ENCODE measurements around the gene RNF148. TPM values are rescaled to one million over a fixed set of nuclear protein-coding genes. Genes with fewer than 3 reads are reported as not detected.

Gene RNF148
- total and polyA plus RNA-seq, 2 of the 8 experiments (the other 6 are each of a cell fraction or from before 2014, with no cell fraction given): 0.27 to 0.45 TPM

DNA sequence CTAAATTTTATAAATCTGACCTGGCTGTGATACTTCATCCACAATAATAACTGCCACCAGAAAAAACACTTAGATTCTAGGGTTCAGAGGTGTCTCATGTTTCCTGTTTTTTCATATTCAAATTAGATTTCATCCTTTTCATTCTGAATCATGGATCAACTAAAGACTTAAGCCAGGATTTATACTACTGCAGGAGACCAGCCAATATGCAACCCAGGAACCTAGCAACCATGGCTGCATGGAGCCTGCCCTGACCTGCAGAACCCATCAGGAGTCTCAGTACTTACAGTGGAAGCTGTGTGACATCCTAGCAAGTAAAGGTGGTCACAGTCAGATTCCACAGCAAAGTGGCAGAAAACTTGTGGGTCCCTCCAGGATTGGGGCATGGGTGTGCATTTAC, 40.5 kb upstream of the RNF148 start (continued):
- TF ChIP-seq POLR2A (IDR thresholded peaks at IDR 0.05; ENCODE audit: control extremely low read depth in 1 of 2, low read depth in 2 of 2, low read length in 2 of 2): no peak
- TF ChIP-seq NANOG (IDR thresholded peaks at IDR 0.05; ENCODE audit: insufficient read depth, low read depth, low read length, poor library complexity, severe bottlenecking): no peak
- no peak for TF ChIP-seq BCL11A (IDR thresholded peaks at IDR 0.05; ENCODE audit: low read depth in 2 of 2, low read length in 2 of 2)
- TF ChIP-seq, protein P1, sequence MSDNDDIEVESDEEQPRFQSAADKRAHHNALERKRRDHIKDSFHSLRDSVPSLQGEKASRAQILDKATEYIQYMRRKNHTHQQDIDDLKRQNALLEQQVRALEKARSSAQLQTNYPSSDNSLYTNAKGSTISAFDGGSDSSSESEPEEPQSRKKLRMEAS (IDR thresholded peaks at IDR 0.05): no peak
- TF ChIP-seq JUND (IDR thresholded peaks at IDR 0.05; ENCODE audit: low read length): no peak
- TF ChIP-seq CBX5 (IDR thresholded peaks at IDR 0.05; ENCODE audit: low read depth, low read length): no peak

All from H1 (cell line).